ENCODE data around the gene PIK3C2G.

GRCh38 chr12:18461758-18462157 lies 200.4 kb downstream of the PIK3C2G start:
- TF ChIP-seq POLR2A (IDR thresholded peaks at IDR 0.05) (no peak), CTCF (IDR thresholded peaks at IDR 0.05) (no peak)

Data from thyroid gland (tissue), 4 donors.